GM21381 (cell line): Measurements from ENCODE around the gene FAH.

ENCODE experiments used
- ATAC-seq: cut with Tn5 transposase; IDR thresholded peaks from one replicate; pipeline ENCODE4 v1.9.1; 2021; ENCODE audit warnings: mild to moderate bottlenecking, moderate library complexity; ENCODE audit not compliant: unreplicated experiment

The FAH gene

GRCh38 chr15:80194186-80194585, 41.4 kb downstream of the FAH start:
- no peak for ATAC-seq

DNA sequence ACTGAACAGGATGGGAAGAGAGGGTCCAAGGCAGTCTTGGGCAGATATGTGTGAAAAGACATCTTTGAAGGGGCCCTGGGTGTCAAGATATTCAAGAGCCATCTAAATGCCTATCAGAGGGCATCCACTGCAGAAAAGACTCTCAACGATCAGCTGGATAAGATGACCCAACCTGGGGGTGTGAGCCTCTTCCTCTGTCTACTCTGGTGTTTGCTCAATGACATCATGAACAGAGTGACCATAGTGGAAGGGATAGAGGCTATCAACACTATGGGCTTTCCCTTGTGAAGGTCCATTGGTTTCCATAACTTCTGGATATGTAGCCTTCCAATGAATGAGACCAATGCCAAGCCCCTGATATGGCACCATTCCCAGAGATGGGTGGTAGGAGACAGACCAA, 42.1 kb downstream of the FAH start:
- ATAC-seq, result no peak

GRCh38 chr15:80199366-80199765, 46.6 kb downstream of the FAH start:
- no peak for ATAC-seq

GRCh38 chr15:80199869-80200268, 47.1 kb downstream of the FAH start:
- ATAC-seq, result no peak

GRCh38 chr15:80201256-80202015, 48.6 kb downstream of the FAH start:
- no peak for ATAC-seq

GRCh38 chr15:80202016-80202315, 49.2 kb downstream of the FAH start:
- no peak for ATAC-seq

GRCh38 chr15:80202641-80203360, 50.0 kb downstream of the FAH start:
- no peak for ATAC-seq

DNA sequence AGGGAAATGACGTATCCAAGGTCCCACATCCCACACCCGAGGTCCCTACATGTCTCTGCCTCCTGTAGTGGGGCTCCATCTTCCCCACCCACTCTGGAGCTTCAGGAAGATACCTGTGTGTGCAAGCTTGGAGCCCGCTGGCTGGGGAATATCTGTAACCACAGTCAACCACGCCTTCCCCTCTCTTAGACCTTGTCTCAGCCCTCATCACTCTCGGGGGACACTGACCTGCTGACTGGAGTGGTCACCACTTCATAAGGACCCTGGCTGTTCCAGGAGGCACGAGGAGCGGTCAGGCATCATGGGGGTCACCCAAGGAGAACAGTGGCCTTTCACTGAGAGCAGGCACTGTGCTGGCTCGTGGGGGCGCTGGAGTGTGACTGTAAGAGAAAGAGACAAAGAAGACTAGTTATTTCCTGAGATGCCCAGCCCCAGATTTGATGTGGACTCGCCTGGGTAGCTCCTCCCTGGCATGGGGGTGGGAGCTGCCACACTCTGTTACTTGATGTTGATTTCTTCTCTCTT, 50.6 kb downstream of the FAH start:
- ATAC-seq, result no peak

- no peak for ATAC-seq
These were observed 51.4 kb downstream of the FAH start for GRCh38 chr15:80204231-80204630.

DNA sequence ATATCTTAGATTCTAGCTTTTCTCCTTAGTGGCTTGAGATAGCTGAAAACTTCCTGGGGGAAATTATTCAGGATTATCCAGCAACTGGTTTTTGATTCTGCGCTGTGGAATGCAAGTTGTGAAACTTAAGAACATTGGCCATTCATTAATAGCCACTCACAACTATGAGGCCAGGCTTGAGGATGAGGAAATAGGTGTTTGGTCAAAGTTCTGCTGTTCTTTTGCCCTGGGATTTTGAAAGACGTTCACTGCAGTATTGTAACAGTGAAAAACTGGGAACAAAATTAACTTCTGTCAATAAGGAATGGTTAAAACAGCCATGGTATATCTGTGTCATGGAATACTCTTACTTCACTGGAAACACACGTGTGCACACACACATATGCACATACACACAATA, 55.1 kb downstream of the FAH start:
- ATAC-seq, result no peak

GRCh38 chr15:80208758-80209734, 56.2 kb downstream of the FAH start:
- no peak for ATAC-seq

GRCh38 chr15:80210611-80211573, 58.1 kb downstream of the FAH start:
- peak; percentile 55 for ATAC-seq

DNA sequence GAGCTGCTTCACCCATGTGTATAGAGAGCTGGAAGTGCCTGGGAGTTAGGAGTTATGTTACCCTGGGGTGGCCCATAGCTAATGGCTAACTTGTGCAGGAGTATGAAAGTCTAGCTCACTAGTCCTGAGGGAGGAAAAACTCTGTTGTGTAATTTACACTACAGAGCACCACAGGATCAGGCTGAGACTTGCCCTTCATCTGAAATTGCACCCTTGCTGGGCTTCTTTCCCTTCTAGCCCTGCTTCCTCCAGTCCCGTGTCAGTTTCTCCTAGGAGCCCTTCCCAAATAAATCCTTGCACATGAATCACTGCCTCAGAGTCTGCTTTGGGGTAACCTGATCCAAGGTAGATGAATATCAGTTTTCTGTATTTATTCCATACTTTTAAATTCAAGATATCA, 59.2 kb downstream of the FAH start:
- ATAC-seq, result no peak

- ATAC-seq, result no peak
These were observed 62.1 kb downstream of the FAH start for GRCh38 chr15:80214910-80215309.

DNA sequence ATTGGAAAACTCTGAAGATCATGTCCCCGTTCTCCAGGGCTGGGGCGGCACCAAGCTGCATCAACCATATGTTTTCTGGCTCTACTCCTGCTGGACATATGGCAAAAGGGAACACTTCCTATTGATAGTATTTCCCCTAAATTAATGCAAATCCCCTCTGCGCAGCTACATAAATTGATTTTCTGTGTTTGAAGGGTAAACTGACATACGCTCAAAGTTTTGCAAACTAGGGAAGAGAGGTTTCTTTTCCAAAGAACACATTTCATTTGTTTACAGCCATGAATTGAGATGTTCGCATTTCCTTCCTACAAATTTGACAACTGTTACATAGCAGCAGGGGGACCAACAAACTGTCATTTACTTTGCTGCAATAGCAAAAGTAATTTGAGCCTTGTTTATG, 63.3 kb downstream of the FAH start:
- ATAC-seq, result no peak

DNA sequence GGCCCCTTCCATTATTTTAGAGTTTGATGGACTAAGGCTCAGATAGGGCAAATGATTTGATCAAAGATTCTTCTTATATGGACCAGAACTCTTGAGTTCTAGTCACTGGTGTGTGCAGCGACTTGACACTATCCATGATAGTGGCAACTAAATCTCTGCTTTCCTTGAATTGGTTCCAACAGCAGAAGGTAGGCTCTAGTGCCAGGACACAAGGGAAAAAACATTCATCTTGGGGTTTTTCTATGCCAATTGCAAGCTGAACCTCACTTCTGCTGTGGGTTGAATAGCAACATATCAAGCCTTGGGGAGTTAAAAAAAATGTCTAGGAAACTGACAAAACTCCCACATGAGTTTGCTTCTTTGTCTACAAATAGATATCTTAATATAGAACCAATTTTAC, 64.1 kb downstream of the FAH start:
- no peak for ATAC-seq

DNA sequence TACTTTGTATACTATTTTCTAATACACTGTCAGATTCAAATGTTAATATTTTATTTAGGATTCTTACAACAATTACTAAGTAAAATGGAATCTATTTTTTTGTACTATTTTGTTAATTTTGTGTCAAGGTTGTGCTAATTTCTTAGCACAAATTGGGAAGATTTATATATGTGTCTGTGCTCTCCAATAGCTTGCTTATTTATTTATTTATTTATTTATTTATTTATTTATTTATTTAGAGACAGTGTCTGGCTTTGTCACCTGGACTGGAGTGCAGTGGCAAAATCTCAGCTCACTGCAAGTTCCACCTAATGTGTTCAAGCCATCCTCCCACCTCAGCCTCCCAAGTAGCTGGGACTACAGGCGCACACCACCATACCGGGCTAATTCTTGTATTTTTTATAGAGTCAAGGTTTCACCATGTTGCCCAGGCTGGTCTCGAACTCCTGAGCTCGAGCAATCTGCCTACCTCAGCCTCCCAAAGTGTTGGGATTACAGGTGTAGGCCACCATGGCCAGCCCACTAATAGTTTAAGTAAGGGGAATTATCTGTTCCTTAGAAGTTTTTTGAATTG, 64.6 kb downstream of the FAH start:
- no peak for ATAC-seq

DNA sequence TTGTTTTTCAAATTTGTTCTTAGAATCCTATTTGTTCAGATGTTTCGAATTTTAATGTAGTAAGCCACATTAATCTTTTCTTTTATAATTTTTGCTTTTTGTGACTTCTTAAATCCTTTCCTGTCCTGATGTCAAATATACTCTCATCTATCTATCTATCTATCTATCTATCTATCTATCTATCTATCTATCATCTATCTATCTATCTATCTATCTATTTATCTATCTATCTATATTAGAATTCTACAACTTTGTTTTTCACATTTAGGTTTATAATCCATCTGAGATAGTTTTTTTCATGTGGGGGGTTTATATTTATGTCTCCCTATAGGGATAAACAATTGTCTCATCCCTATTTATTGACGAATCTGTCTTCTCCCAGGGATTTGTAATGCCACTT, 67.2 kb downstream of the FAH start:
- ATAC-seq, result no peak

- ATAC-seq, result no peak
These were observed 76.3 kb downstream of the FAH start for GRCh38 chr15:80228959-80229610.
